NCI-H460 (cell line): ENCODE data around the gene OR11H6. TPM values are rescaled to one million over a fixed set of nuclear protein-coding genes. Genes with fewer than 3 reads are reported as not detected.
A peak's percentile ranks its signal among the peaks of the same experiment; 100 is the strongest.
"Not testable (repeated sequence)": the region's sequence is repeated elsewhere in the genome, so short reads cannot be mapped to it uniquely, and the experiment has no call there.

ENCODE experiments used
- DNase-seq: peaks from one replicate; pipeline ENCODE4 v3.0.0-alpha.2; 2016; ENCODE audit warnings: low read depth; ENCODE audit errors: extremely low read depth
- polyA plus RNA-seq: library from polyadenylated mRNA; depleted of rRNA; stranded (reverse); fragments of >200 nt; gene quantifications from 2 replicates; pipeline ENCODE4 v1.2.3, GENCODE V29; 2014; cell fraction: nucleus; rRNA removed
- total RNA-seq: library from RNA; depleted of rRNA; stranded (reverse); fragments of >200 nt; shearing (Covaris generic); gene quantifications from 2 replicates; pipeline ENCODE4 v1.2.3, GENCODE V29; 2014; rRNA removed

The OR11H6 gene
- total RNA-seq = not detected in 2 replicates
- not detected in 2 replicates for polyA plus RNA-seq

- no peak for DNase-seq
Measured at GRCh38 chr14:20223410-20223809, at the start of gene OR11H6. TSS of gene OR11H6 (plus strand) at chr14:20223710. CDS start at chr14:20223710, 0 bp downstream.

- DNase-seq = not testable (repeated sequence)
Measured at GRCh38 chr14:20174205-20174604, 49.3 kb upstream of the OR11H6 start.

GRCh38 chr14:20176330-20176729 is 47.2 kb upstream of the OR11H6 start:
- no peak for DNase-seq

- no peak for DNase-seq
Measured at GRCh38 chr14:20177433-20177974, 46.0 kb upstream of the OR11H6 start.

GRCh38 chr14:20179218-20179617 is 44.3 kb upstream of the OR11H6 start:
- DNase-seq = no peak

GRCh38 chr14:20179880-20180279 is 43.6 kb upstream of the OR11H6 start:
- DNase-seq = no peak

- no peak for DNase-seq
Measured at GRCh38 chr14:20180486-20180885, 43.0 kb upstream of the OR11H6 start.

GRCh38 chr14:20184181-20184580 is 39.3 kb upstream of the OR11H6 start:
- no peak for DNase-seq

- DNase-seq = no peak
Measured at GRCh38 chr14:20190596-20190995, 32.9 kb upstream of the OR11H6 start, which contains the start of gene OR11G2. TSS of gene OR11G2 (plus strand) at chr14:20190896. CDS start at chr14:20197438, 6,542 bp downstream.

- no peak for DNase-seq
Measured at GRCh38 chr14:20191396-20191795, 32.1 kb upstream of the OR11H6 start.

GRCh38 chr14:20194101-20194500 is 29.4 kb upstream of the OR11H6 start:
- DNase-seq = no peak

- DNase-seq = not testable (repeated sequence)
Measured at GRCh38 chr14:20195170-20195569, 28.3 kb upstream of the OR11H6 start.

- DNase-seq = peak; percentile 9
Measured at GRCh38 chr14:20195911-20196310, 27.6 kb upstream of the OR11H6 start.

GRCh38 chr14:20197459-20197858 is 26.1 kb upstream of the OR11H6 start:
- DNase-seq = no peak

- DNase-seq = no peak
Measured at GRCh38 chr14:20198991-20199390, 24.5 kb upstream of the OR11H6 start.

GRCh38 chr14:20204721-20205120 is 18.8 kb upstream of the OR11H6 start:
- DNase-seq = no peak

GRCh38 chr14:20209595-20209994 is 13.9 kb upstream of the OR11H6 start:
- no peak for DNase-seq

GRCh38 chr14:20212406-20212805 is 11.1 kb upstream of the OR11H6 start:
- DNase-seq = not testable (repeated sequence)

GRCh38 chr14:20215196-20215595 is 8.3 kb upstream of the OR11H6 start:
- no peak for DNase-seq

- peak; percentile 42 for DNase-seq
Measured at GRCh38 chr14:20219033-20219432, 4.5 kb upstream of the OR11H6 start.

- no peak for DNase-seq
Measured at GRCh38 chr14:20228681-20229080, 5.2 kb downstream of the OR11H6 start, which contains the start of gene OR11H7. TSS of gene OR11H7 (plus strand) at chr14:20228981.

- DNase-seq = not testable (repeated sequence)
Measured at GRCh38 chr14:20235415-20235814, 11.9 kb downstream of the OR11H6 start.
